NB4 (cell line): ENCODE results near the gene RTN4RL2.

Experiments
- MAX ChIP-seq: IDR thresholded peaks from 2 replicates; pipeline ENCODE4 v1.6.1; 2011; ENCODE audit warnings: low read depth, low read length
- MYC ChIP-seq: IDR thresholded peaks from 2 replicates; pipeline ENCODE4 v1.6.1; 2011; ENCODE audit warnings: low read depth, low read length
- POLR2A ChIP-seq: IDR thresholded peaks from 2 replicates; pipeline ENCODE4 v1.6.1; 2011; ENCODE audit warnings: mild to moderate bottlenecking; ENCODE audit not compliant: insufficient read length; ENCODE audit errors: extremely low read depth
- TF ChIP-seq, protein P1 (sequence below): IDR thresholded peaks from one replicate; pipeline ENCODE4 v1.5.1; 2012; ENCODE audit warnings: low read depth, low read length

DNA sequence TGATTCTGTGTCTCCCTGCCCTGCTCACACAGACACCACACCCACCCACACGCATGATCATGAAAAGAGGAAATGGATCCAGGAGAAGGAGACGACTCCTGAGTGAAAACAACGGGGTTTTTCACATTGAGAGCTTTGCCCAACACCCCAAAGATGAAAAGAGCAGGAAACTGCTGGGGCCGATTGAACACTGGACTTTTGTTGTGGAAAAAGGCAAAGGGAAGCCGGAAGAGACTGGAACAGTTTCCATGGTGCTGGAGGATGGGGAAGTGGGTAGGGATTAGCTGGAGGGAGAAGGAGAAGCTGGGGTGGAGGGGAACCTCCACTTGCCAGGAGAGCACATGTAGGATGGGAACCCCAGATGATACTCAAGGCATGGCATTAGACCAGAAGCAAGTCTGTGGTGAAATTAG lies 28.2 kb upstream of the RTN4RL2 start:
- TF ChIP-seq MYC (peak; percentile 38; the same call in 1 of the 2 replicates), POLR2A (no peak), MAX (peak; percentile 54; the same call in 1 of the 2 replicates)
- TF ChIP-seq, protein P1, sequence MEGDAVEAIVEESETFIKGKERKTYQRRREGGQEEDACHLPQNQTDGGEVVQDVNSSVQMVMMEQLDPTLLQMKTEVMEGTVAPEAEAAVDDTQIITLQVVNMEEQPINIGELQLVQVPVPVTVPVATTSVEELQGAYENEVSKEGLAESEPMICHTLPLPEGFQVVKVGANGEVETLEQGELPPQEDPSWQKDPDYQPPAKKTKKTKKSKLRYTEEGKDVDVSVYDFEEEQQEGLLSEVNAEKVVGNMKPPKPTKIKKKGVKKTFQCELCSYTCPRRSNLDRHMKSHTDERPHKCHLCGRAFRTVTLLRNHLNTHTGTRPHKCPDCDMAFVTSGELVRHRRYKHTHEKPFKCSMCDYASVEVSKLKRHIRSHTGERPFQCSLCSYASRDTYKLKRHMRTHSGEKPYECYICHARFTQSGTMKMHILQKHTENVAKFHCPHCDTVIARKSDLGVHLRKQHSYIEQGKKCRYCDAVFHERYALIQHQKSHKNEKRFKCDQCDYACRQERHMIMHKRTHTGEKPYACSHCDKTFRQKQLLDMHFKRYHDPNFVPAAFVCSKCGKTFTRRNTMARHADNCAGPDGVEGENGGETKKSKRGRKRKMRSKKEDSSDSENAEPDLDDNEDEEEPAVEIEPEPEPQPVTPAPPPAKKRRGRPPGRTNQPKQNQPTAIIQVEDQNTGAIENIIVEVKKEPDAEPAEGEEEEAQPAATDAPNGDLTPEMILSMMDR, result no peak
